Measurements from ENCODE around the gene CALCB. TPM values are rescaled to one million over a fixed set of nuclear protein-coding genes. Genes with fewer than 3 reads are reported as not detected.
"Not testable (repeated sequence)": the region's sequence is repeated elsewhere in the genome, so short reads cannot be mapped to it uniquely, and the experiment has no call there.

CALCB gene
- total and polyA plus RNA-seq, 2 donors from 2014 or later: 0.22 TPM; not detected in 1

- H3K4me1 ChIP-seq (ENCODE audit: control insufficient read depth in 2 of 3, insufficient read depth in 2 of 3, low read depth in 1 of 3, low read length in 3 of 3): no peaks in the 10 kb centered on the region
- H3K9ac ChIP-seq (ENCODE audit: low read length in 3 of 3): no peak overlapping the region
- no peak overlapping the region for H3K4me3 ChIP-seq (ENCODE audit: low read length in 3 of 3)
- DNase-seq (no peak), FAIRE-seq (no peak)
- H3K27ac ChIP-seq (ENCODE audit: low read depth in 2 of 2, low read length in 2 of 2): no peak overlapping the region
- no peaks in the 10 kb centered on the region for H3K27me3 ChIP-seq (ENCODE audit: control insufficient read depth, insufficient read depth, low read length)
- H3K9me3 ChIP-seq (ENCODE audit: control insufficient read depth in 2 of 3, insufficient read depth in 1 of 3, low read length in 3 of 3): no peaks in the 10 kb centered on the region
- TF ChIP-seq CTCF (IDR thresholded peaks at IDR 0.05; ENCODE audit: borderline replicate concordance, extremely low read depth, insufficient read depth): no peak
- intact Hi-C loops (cut with DNase I): no loop called here
- no peaks in the 10 kb centered on the region for H3K36me3 ChIP-seq (ENCODE audit: control insufficient read depth in 2 of 3, insufficient read depth in 3 of 3, low read length in 3 of 3)
Measured at GRCh38 chr11:15057329-15057728, 16.1 kb upstream of the CALCB start.

- Histone ChIP-seq H3K27ac (ENCODE audit: low read depth in 2 of 2, low read length in 2 of 2) (no peak overlapping the region), H3K4me3 (ENCODE audit: low read length in 3 of 3) (no peak overlapping the region), H3K4me1 (ENCODE audit: control insufficient read depth in 2 of 3, insufficient read depth in 2 of 3, low read depth in 1 of 3, low read length in 3 of 3) (no peaks in the 10 kb centered on the region), H3K36me3 (ENCODE audit: control insufficient read depth in 2 of 3, insufficient read depth in 3 of 3, low read length in 3 of 3) (no peaks in the 10 kb centered on the region), H3K9ac (ENCODE audit: low read length in 3 of 3) (no peak overlapping the region), H3K27me3 (ENCODE audit: control insufficient read depth, insufficient read depth, low read length) (no peaks in the 10 kb centered on the region), H3K9me3 (ENCODE audit: control insufficient read depth in 2 of 3, insufficient read depth in 1 of 3, low read length in 3 of 3) (no peaks in the 10 kb centered on the region)
- intact Hi-C loops (cut with DNase I): no loop called here
- no peak for FAIRE-seq
- DNase-seq: no peak
- TF ChIP-seq CTCF (IDR thresholded peaks at IDR 0.05; ENCODE audit: borderline replicate concordance, extremely low read depth, insufficient read depth): no peak
Measured at GRCh38 chr11:15059132-15059915, 14.1 kb upstream of the CALCB start.

- DNase-seq (no peak), FAIRE-seq (no peak)
- H3K9ac ChIP-seq (ENCODE audit: low read length in 3 of 3): no peak overlapping the region
- no peaks in the 10 kb centered on the region for H3K36me3 ChIP-seq (ENCODE audit: control insufficient read depth in 2 of 3, insufficient read depth in 3 of 3, low read length in 3 of 3)
- H3K27ac ChIP-seq (ENCODE audit: low read depth in 2 of 2, low read length in 2 of 2): no peak overlapping the region
- H3K4me3 ChIP-seq (ENCODE audit: low read length in 3 of 3): no peak overlapping the region
- H3K4me1 ChIP-seq (ENCODE audit: control insufficient read depth in 2 of 3, insufficient read depth in 2 of 3, low read depth in 1 of 3, low read length in 3 of 3): no peaks in the 10 kb centered on the region
- no peaks in the 10 kb centered on the region for H3K9me3 ChIP-seq (ENCODE audit: control insufficient read depth in 2 of 3, insufficient read depth in 1 of 3, low read length in 3 of 3)
- intact Hi-C loops (cut with DNase I): no loop called here
- no peak for TF ChIP-seq CTCF (IDR thresholded peaks at IDR 0.05; ENCODE audit: borderline replicate concordance, extremely low read depth, insufficient read depth)
- no peaks in the 10 kb centered on the region for H3K27me3 ChIP-seq (ENCODE audit: control insufficient read depth, insufficient read depth, low read length)
Measured at GRCh38 chr11:15062599-15062998, 10.8 kb upstream of the CALCB start.

GRCh38 chr11:15069751-15070150 is 3.6 kb upstream of the CALCB start:
- intact Hi-C loops (cut with DNase I): loop anchor here (10.0 kb wide), 1 partner anchor 165 kb away; no protein-coding TSS in a partner anchor
- FAIRE-seq: not testable (repeated sequence)

More at GRCh38 chr11:15069751-15070150, 3.6 kb upstream of the CALCB start:
- H3K36me3 ChIP-seq (ENCODE audit: control insufficient read depth in 2 of 3, insufficient read depth in 3 of 3, low read length in 3 of 3); H3K27ac ChIP-seq (ENCODE audit: low read depth in 2 of 2, low read length in 2 of 2); H3K9me3 ChIP-seq (ENCODE audit: control insufficient read depth in 2 of 3, insufficient read depth in 1 of 3, low read length in 3 of 3); DNase-seq; H3K4me3 ChIP-seq (ENCODE audit: low read length in 3 of 3); H3K27me3 ChIP-seq (ENCODE audit: control insufficient read depth, insufficient read depth, low read length); H3K9ac ChIP-seq (ENCODE audit: low read length in 3 of 3): not testable (repeated sequence)
- H3K4me1 ChIP-seq (ENCODE audit: control insufficient read depth in 2 of 3, insufficient read depth in 2 of 3, low read depth in 1 of 3, low read length in 3 of 3): peaks cover 0 to 11% (median 0%) of the 10 kb centered on the region in 3 donors

Data from kidney (tissue), 14 donors.